ENCODE results near the gene SCGB1C2.
"Not testable (repeated sequence)": the region's sequence is repeated elsewhere in the genome, so short reads cannot be mapped to it uniquely, and the experiment has no call there.

SCGB1C2 gene

GRCh38 chr17:165939-166338 lies 28.6 kb downstream of the SCGB1C2 start:
- in situ Hi-C loops (cut with HindIII; ENCODE audit: low sequenced_read_pairs) = no loop called here

GRCh38 chr17:168614-169013 lies 31.2 kb downstream of the SCGB1C2 start:
- in situ Hi-C loops (cut with HindIII; ENCODE audit: low sequenced_read_pairs) = not testable (repeated sequence)

GRCh38 chr17:170130-170670 lies 32.8 kb downstream of the SCGB1C2 start:
- in situ Hi-C loops (cut with HindIII; ENCODE audit: low sequenced_read_pairs) = no loop called here

GRCh38 chr17:171871-172270 lies 34.5 kb downstream of the SCGB1C2 start:
- in situ Hi-C loops (cut with HindIII; ENCODE audit: low sequenced_read_pairs) = no loop called here

- in situ Hi-C loops (cut with HindIII; ENCODE audit: low sequenced_read_pairs) = no loop called here
Observed at GRCh38 chr17:172401-172800, 35.0 kb downstream of the SCGB1C2 start.

- in situ Hi-C loops (cut with HindIII; ENCODE audit: low sequenced_read_pairs) = no loop called here
Observed at GRCh38 chr17:173166-173911, 36.0 kb downstream of the SCGB1C2 start.

GRCh38 chr17:177155-177554 lies 39.8 kb downstream of the SCGB1C2 start:
- in situ Hi-C loops (cut with HindIII; ENCODE audit: low sequenced_read_pairs) = no loop called here

- in situ Hi-C loops (cut with HindIII; ENCODE audit: low sequenced_read_pairs) = no loop called here
Observed at GRCh38 chr17:177762-178161, 40.4 kb downstream of the SCGB1C2 start.

- in situ Hi-C loops (cut with HindIII; ENCODE audit: low sequenced_read_pairs) = no loop called here
Observed at GRCh38 chr17:178292-179065, 41.1 kb downstream of the SCGB1C2 start.

GRCh38 chr17:179066-179432 lies 41.7 kb downstream of the SCGB1C2 start:
- in situ Hi-C loops (cut with HindIII; ENCODE audit: low sequenced_read_pairs) = no loop called here

GRCh38 chr17:179781-180380 lies 42.5 kb downstream of the SCGB1C2 start:
- in situ Hi-C loops (cut with HindIII; ENCODE audit: low sequenced_read_pairs) = no loop called here

- in situ Hi-C loops (cut with HindIII; ENCODE audit: low sequenced_read_pairs) = no loop called here
Observed at GRCh38 chr17:180381-181244, 43.2 kb downstream of the SCGB1C2 start.

- in situ Hi-C loops (cut with HindIII; ENCODE audit: low sequenced_read_pairs) = no loop called here
Observed at GRCh38 chr17:181245-182049, 44.1 kb downstream of the SCGB1C2 start, which contains the start of gene DOC2B. Gene DOC2B (minus strand): TSS chr17:181650. CDS start chr17:181479, 171 bp downstream.

- in situ Hi-C loops (cut with HindIII; ENCODE audit: low sequenced_read_pairs) = no loop called here
Observed at GRCh38 chr17:182050-182751, 44.8 kb downstream of the SCGB1C2 start.

GRCh38 chr17:183021-183420 lies 45.7 kb downstream of the SCGB1C2 start:
- in situ Hi-C loops (cut with HindIII; ENCODE audit: low sequenced_read_pairs) = no loop called here

- in situ Hi-C loops (cut with HindIII; ENCODE audit: low sequenced_read_pairs) = loop anchor here (5.0 kb wide), 2 partner anchors 38 to 82 kb away; no protein-coding TSS in a partner anchor
Observed at GRCh38 chr17:185445-186138, 48.2 kb downstream of the SCGB1C2 start.

- in situ Hi-C loops (cut with HindIII; ENCODE audit: low sequenced_read_pairs) = loop anchor here (5.0 kb wide), 2 partner anchors 40 to 80 kb away; no protein-coding TSS in a partner anchor
Observed at GRCh38 chr17:187130-187529, 49.8 kb downstream of the SCGB1C2 start.

Measured in endothelial cell of hepatic sinusoid (primary cell).